VCaP (cell line): ENCODE results near the gene RBM44.

Experiments
- H3K27ac ChIP-seq: fragments of 450-650 bp; 2 replicates; pipeline ENCODE4 v1.5.1; 2017
- CTCF ChIP-seq: fragments of 450-650 bp; conservative IDR thresholded peaks from 2 replicates; pipeline ENCODE4 v1.5.1; 2017; ENCODE audit warnings: mild to moderate bottlenecking, moderate library complexity

The RBM44 gene

DNA sequence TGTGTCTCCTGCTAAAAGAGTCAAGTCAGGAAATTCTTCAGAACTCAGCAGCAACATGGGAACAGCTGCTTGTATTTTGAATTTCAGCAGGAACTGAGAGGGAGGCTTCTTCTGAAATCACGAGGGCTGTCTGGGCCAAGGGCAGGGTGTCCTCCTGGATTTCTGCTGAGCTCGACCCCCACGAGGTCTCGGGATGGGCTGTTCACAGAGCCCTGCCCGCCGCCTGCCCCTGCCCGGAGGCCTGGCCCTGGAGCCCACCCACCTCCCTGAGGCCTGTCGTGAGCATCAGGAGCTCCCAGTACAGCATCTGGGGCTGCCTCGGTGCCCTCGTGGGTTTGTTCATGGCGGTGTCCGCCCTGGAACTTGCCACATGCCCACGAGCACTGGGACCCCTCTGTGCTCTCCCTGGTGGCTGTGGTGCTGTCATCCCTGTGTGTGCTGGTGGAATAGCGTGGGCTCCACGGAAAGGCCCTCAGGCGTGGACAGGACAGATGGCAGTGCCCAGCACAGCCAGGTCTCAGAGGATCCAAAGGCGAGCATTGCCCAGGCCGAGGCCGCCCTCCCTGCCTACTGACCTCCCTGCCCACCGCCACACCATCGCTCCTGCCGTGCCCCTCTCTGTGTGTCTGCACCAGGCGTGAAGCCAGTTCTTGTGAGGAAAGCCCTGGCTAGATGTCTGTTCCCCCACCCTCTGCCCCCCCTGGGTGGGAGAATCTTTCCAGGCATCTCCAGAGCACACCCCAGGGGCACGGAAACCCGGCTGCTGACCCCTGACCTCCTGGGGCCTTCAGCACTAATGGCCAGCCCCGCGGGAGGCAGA is 86.7 kb downstream of the RBM44 start:
- H3K27ac ChIP-seq: no peak overlapping the region
- TF ChIP-seq CTCF: no peak

DNA sequence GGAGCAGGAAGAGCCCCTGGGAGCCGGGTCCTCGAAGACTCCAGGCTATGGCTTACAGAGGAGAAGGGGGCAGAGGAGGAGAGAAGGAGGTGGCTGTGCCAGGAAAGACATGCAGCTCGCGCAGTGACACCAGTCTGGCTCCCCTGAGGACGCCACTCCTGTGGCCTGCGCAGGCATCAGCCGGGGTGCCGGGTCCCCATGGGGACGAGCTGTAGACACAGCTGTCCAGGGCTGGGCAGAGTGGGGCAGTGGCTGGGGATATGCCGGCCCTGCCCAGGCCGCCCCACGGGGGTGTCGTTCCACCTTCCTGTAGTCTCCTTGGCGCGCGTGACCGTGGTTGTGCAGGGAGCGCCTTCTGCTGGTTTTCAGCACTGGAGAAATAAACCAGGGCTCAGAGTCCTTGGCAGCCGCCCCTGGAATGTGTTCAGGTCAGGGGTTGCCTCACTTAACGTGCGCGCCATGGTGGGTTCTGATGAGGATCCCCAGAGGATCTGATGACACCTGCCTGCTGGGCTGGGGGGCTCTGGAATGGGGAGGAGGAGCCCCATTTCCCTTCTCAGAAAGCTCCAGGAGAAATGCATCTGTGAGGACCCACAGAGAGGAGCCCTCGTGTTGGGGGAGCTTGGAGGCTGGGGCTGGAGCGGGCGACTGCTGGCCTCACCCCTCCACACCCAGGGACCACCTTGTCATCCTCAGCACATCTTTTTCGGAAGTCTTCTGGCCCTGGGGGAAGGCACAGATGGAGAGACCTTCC is 87.5 kb downstream of the RBM44 start:
- no peak for TF ChIP-seq CTCF
- no peak overlapping the region for H3K27ac ChIP-seq

DNA sequence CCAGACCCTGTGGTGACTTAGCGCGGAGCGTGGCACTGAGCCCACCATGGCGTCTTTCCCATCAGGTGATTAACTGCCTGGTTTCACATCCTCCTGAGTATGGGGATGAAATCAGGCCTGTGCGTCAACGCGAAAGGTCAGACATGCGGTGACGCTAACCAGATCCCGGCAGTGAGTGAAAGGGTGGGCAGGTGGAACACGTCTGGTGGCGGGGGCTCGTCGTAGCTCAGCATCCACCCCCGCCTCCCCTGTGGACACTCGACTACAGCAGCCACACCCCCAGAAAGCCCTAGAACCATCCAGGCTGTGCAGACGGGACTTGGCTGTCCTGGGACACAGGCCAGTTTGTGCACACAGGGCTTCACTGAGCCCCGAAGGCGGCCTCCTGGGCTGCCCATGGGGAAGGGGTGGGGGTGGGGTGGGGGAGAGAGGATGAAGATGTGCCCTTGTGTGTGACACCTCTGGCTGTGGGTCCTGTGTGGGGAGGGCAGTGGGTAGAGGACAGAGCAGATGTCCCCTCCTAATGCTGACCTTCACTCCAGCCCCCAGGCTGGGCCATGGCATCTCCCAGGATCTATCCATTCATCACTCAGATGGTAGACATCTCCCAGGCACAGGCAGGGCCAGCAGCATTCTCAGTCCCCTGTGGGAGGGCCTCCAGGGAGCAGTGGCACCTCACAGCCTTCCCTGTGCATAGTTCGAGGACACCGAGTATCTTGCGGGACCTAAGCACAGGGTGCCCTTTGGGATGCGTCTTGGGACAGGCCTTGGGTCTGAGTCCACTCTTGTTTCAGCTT is 88.3 kb downstream of the RBM44 start:
- TF ChIP-seq CTCF: no peak
- H3K27ac ChIP-seq: no peak overlapping the region

GRCh38 chr2:237888389-237888788 is 89.8 kb downstream of the RBM44 start:
- no peak for TF ChIP-seq CTCF
- H3K27ac ChIP-seq: no peak overlapping the region

DNA sequence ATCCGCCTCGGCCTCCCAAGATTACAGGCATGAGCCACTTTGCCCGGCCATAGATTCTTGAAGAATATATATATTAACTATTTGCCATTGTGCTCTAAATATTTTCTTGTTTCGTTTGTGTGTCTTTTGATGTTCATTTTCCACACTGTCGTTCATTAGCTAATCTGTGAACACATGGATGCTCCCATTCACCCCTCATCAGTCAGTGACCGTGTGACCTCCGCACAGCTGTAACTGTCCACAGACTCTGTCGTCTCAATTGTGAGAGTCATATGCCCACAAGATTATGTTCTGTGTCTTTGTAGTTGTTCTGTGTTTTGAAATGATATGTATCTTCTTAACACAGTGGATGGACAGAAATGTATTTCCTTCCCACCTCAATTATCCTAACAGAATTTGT is 90.4 kb downstream of the RBM44 start:
- H3K27ac ChIP-seq: no peak overlapping the region

DNA sequence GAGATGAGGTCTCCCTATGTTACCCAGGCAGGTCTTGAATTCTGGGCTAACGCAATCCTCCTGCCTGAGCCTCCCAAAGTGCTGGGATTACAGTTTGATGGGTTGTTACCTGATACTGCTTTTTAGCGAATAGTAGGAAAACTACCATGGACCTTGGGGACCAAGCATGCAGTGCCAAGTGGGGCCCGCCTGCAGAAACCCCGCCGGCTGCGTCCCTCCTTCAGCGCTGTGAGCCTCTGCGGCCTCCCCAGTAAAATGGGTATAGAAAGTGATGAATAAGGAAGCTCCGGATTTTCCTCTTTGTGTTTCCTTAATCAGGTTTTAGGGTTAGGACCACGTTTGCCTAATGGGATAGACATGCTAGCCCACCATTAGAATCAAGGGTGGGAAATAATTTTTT is 91.2 kb downstream of the RBM44 start:
- no peak for TF ChIP-seq CTCF
- H3K27ac ChIP-seq: no peak overlapping the region

More for the DNA sequence above, 90.4 kb downstream of the RBM44 start:
- no peak for TF ChIP-seq CTCF
